ENCODE data around the gene NHERF1. TPM values are rescaled to one million over a fixed set of nuclear protein-coding genes. Genes with fewer than 3 reads are reported as not detected.

NHERF1 gene
- total and polyA plus RNA-seq, 2 of the 4 experiments (the other 2 are of a cell fraction) = 3.8 to 11.8 TPM

- ChIA-PET CTCF (no interaction called here), POLR2A (ENCODE audit: unreplicated experiment) (no interaction called here)
- no peak overlapping the region for H4K91ac ChIP-seq (ENCODE audit: insufficient read depth, low read depth, low read length)
- no peak overlapping the region for H2BK120ac ChIP-seq (ENCODE audit: low read depth, low read length)
- no peaks in the 10 kb centered on the region for H3K9me3 ChIP-seq (ENCODE audit: control insufficient read depth, insufficient read depth, low read length)
- H2BK15ac ChIP-seq (ENCODE audit: low read depth, low read length) = no peak overlapping the region
- H2AK9ac ChIP-seq (replicated peaks; ENCODE audit: low read depth, low read length, poor library complexity) = no peak overlapping the region
- H3K4me3 ChIP-seq (ENCODE audit: insufficient read depth, low read depth, low read length) = no peak overlapping the region
- no peak overlapping the region for H3K23ac ChIP-seq (ENCODE audit: low read depth, low read length)
- H4K5ac ChIP-seq (ENCODE audit: low read depth, low read length) = no peak overlapping the region
- dilution Hi-C loops (cut with HindIII; ENCODE audit: low sequenced_read_pairs, unreplicated experiment) (no loop called here), in situ Hi-C loops (cut with MboI; ENCODE audit: low sequenced_read_pairs) (no loop called here), intact Hi-C loops (cut with micrococcal nuclease) (no loop called here)
- no peak overlapping the region for H3K4me2 ChIP-seq (ENCODE audit: low read depth, low read length)
- no peaks in the 10 kb centered on the region for H3K4me1 ChIP-seq (ENCODE audit: control insufficient read depth, insufficient read depth, low read length)
- no peak overlapping the region for H2AFZ ChIP-seq (replicated peaks; ENCODE audit: low read length, poor library complexity)
- BruUV-seq (replicated peaks) = no TSS peak
- H2AK5ac ChIP-seq (ENCODE audit: low read depth, low read length) = no peak overlapping the region
- H3K18ac ChIP-seq (ENCODE audit: low read depth, low read length) = no peak overlapping the region
- H3K9ac ChIP-seq (ENCODE audit: low read depth, low read length) = no peak overlapping the region
- H3K79me1 ChIP-seq (ENCODE audit: low read depth in 1 of 2, low read length in 2 of 2) = no peaks in the 10 kb centered on the region
- TF ChIP-seq MAZ (IDR thresholded peaks at IDR 0.05; ENCODE audit: borderline replicate concordance, low read depth, low read length) = no peak
- TF ChIP-seq RFX5 (IDR thresholded peaks at IDR 0.05; ENCODE audit: low read depth, low read length) = no peak
- no peak for TF ChIP-seq SMC3 (IDR thresholded peaks at IDR 0.05; ENCODE audit: low read depth, low read length)
- TF ChIP-seq ELK1 (IDR thresholded peaks at IDR 0.05; ENCODE audit: borderline replicate concordance, low read depth, low read length) = no peak
- no peak for TF ChIP-seq NFE2L2 (IDR thresholded peaks at IDR 0.05; ENCODE audit: low read depth, low read length)
- no peak for TF ChIP-seq MAFK (IDR thresholded peaks at IDR 0.05; ENCODE audit: low read depth, low read length)
- no peak for TF ChIP-seq POLR2A (IDR thresholded peaks at IDR 0.05; ENCODE audit: low read depth, low read length)
- TF ChIP-seq USF2 (IDR thresholded peaks at IDR 0.05; ENCODE audit: low read depth, low read length) = no peak
- TF ChIP-seq CHD1 (IDR thresholded peaks at IDR 0.05; ENCODE audit: low read depth, low read length) = no peak
- no peak for TF ChIP-seq RCOR1 (IDR thresholded peaks at IDR 0.05; ENCODE audit: insufficient replicate concordance, low read length)
- no peaks in the 10 kb centered on the region; the same call in 1 of the 2 replicates for H4K20me1 ChIP-seq (ENCODE audit: insufficient read depth, low read length)
- H4K8ac ChIP-seq (ENCODE audit: low read depth in 2 of 2, low read length in 2 of 2) = no peak overlapping the region
- H3K4ac ChIP-seq (ENCODE audit: low read depth, low read length) = no peak overlapping the region
- DNase-seq (no peak), ATAC-seq (ENCODE audit: low read depth) (no peak)
- 0 out of 2 replicates have a peak, but pooled peaks cover 2% of the 10 kb centered on the region for H3K9me1 ChIP-seq (ENCODE audit: insufficient read depth, low read length)
- no peak overlapping the region for H3K56ac ChIP-seq (ENCODE audit: extremely low read depth, insufficient read depth, low read length)
- H3K36me3 ChIP-seq (ENCODE audit: control insufficient read depth, insufficient read depth, low read length) = peaks cover 3% of the 10 kb centered on the region
- H3K14ac ChIP-seq (replicated peaks; ENCODE audit: low read depth, low read length) = no peak overlapping the region
- no peaks in the 10 kb centered on the region for H3K27me3 ChIP-seq (ENCODE audit: control insufficient read depth, insufficient read depth, low read length)
- no peak overlapping the region for H2BK20ac ChIP-seq (ENCODE audit: low read depth, low read length)
- H3K27ac ChIP-seq (ENCODE audit: insufficient read depth, low read length) = no peak overlapping the region
- 80% methylated on average over 5 of the region's 15 CpGs; no CpG with 5 or more reads in 1 of the 2 experiments for WGBS, 2 experiments (ENCODE audit: extremely low coverage in 2 of 2, insufficient read length in 1 of 2)
- no peak overlapping the region for H2BK5ac ChIP-seq (ENCODE audit: low read depth, low read length, poor library complexity, severe bottlenecking)
Measured at GRCh38 chr17:74810699-74811485, 62.5 kb downstream of the NHERF1 start.
